ENCODE results near the gene AIFM3.

DNA sequence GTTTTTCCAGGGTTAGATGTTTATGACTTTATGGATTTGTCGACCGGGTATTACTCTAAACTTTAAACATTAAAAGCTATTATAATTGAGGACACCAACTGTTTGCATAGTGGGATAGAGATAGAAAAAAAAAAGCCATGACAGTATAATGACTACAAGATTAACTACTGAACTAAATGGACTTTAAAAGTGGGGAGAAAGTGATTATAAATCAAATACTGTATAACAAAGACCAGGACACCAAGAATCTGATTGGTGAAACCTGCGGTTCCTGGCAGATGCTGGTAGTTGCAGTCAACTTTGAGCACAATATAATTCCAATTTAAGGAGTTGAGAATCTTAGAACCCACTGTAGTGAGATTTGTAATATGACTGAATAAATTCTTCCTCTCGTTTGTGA, 47.3 kb upstream of the AIFM3 start:
- TF ChIP-seq, protein P1, sequence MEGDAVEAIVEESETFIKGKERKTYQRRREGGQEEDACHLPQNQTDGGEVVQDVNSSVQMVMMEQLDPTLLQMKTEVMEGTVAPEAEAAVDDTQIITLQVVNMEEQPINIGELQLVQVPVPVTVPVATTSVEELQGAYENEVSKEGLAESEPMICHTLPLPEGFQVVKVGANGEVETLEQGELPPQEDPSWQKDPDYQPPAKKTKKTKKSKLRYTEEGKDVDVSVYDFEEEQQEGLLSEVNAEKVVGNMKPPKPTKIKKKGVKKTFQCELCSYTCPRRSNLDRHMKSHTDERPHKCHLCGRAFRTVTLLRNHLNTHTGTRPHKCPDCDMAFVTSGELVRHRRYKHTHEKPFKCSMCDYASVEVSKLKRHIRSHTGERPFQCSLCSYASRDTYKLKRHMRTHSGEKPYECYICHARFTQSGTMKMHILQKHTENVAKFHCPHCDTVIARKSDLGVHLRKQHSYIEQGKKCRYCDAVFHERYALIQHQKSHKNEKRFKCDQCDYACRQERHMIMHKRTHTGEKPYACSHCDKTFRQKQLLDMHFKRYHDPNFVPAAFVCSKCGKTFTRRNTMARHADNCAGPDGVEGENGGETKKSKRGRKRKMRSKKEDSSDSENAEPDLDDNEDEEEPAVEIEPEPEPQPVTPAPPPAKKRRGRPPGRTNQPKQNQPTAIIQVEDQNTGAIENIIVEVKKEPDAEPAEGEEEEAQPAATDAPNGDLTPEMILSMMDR (IDR thresholded peaks at IDR 0.05; ENCODE audit: low read depth, low read length): no peak
- TF ChIP-seq EZH2phosphoT487 (IDR thresholded peaks at IDR 0.05; ENCODE audit: low read depth): no peak

All from OCI-LY3 (cell line).